HFFc6 (cell line): Measurements from ENCODE around the gene TNS3. TPM values are rescaled to one million over a fixed set of nuclear protein-coding genes. Genes with fewer than 3 reads are reported as not detected.
A peak's percentile ranks its signal among the peaks of the same experiment; 100 is the strongest.
"Not testable (repeated sequence)": the region's sequence is repeated elsewhere in the genome, so short reads cannot be mapped to it uniquely, and the experiment has no call there.

ENCODE experiments used
- DNase-seq: peaks from one replicate; pipeline ENCODE4 v3.0.0-alpha.2; 2018
- H3K27ac Mint-ChIP-seq: 2 replicates; pipeline ENCODE4 v1.8.0; 2020; ENCODE audit warnings: mild to moderate bottlenecking, mixed read lengths
- H3K27me3 Mint-ChIP-seq: 2 replicates; pipeline ENCODE4 v1.8.0; 2021; ENCODE audit warnings: mild to moderate bottlenecking, moderate library complexity, mixed read lengths; ENCODE audit not compliant: insufficient read depth
- H3K36me3 Mint-ChIP-seq: 2 replicates; pipeline ENCODE4 v1.8.0; 2021; ENCODE audit warnings: low read depth, mixed read lengths
- H3K4me1 Mint-ChIP-seq: 2 replicates; pipeline ENCODE4 v1.8.0; 2020; ENCODE audit warnings: low read depth, mixed read lengths
- H3K4me3 Mint-ChIP-seq: 2 replicates; pipeline ENCODE4 v1.8.0; 2020; ENCODE audit warnings: mild to moderate bottlenecking, moderate library complexity, mixed read lengths
- H3K9me3 Mint-ChIP-seq: 2 replicates; pipeline ENCODE4 v1.8.0; 2020; ENCODE audit warnings: mild to moderate bottlenecking, mixed read lengths
- CTCF ChIP-seq: fragments of 200-600 bp; sonication (generic); IDR thresholded peaks from 2 replicates; pipeline ENCODE4 v1.5.0; 2021; ENCODE audit warnings: antibody characterized with exemption, mild to moderate bottlenecking
- total RNA-seq, 6 experiments: library from RNA; stranded (reverse); fragmentation: NEBNext Ultra II Directional; extraction: Animal tissue kit (Norgen Biotek cat#: 25700); gene quantifications; 2 replicates in 1 of 6; 3 replicates in 5 of 6; pipeline ENCODE4 v1.2.3, GENCODE V29; 2021

Gene TNS3
- total RNA-seq, 6 experiments from 2014 or later: 50.8 to 77.0 (median 67.8) TPM

GRCh38 chr7:47609803-47610452 lies 28.0 kb upstream of the TNS3 start:
- H3K27me3 Mint-ChIP-seq: no peaks in the 10 kb centered on the region; the same call in 1 of the 2 replicates
- H3K4me1 Mint-ChIP-seq: peaks cover 43% of the 10 kb centered on the region
- H3K36me3 Mint-ChIP-seq: no peaks in the 10 kb centered on the region
- TF ChIP-seq CTCF: no peak
- H3K27ac Mint-ChIP-seq: peak overlapping the region; percentile 61
- no peak overlapping the region for H3K4me3 Mint-ChIP-seq
- DNase-seq: peak; percentile 50
- no peaks in the 10 kb centered on the region for H3K9me3 Mint-ChIP-seq

GRCh38 chr7:47606593-47607046 lies 24.7 kb upstream of the TNS3 start:
- not testable (repeated sequence) for H3K36me3 Mint-ChIP-seq, H3K9me3 Mint-ChIP-seq, H3K27me3 Mint-ChIP-seq, H3K4me3 Mint-ChIP-seq, DNase-seq
- peaks cover 60% of the 10 kb centered on the region for H3K4me1 Mint-ChIP-seq
- H3K27ac Mint-ChIP-seq: peak overlapping the region; percentile 78; the same call in 1 of the 2 replicates

- Mint-ChIP-seq H3K36me3 (no peaks in the 10 kb centered on the region), H3K27me3 (no peaks in the 10 kb centered on the region), H3K9me3 (no peaks in the 10 kb centered on the region), H3K4me3 (no peak overlapping the region), H3K27ac (peak overlapping the region; percentile 78), H3K4me1 (peaks cover 61% of the 10 kb centered on the region)
- no peak for DNase-seq
- no peak for TF ChIP-seq CTCF
Observed at GRCh38 chr7:47605816-47606575, 24.1 kb upstream of the TNS3 start.

- Mint-ChIP-seq H3K9me3 (no peaks in the 10 kb centered on the region), H3K36me3 (no peaks in the 10 kb centered on the region), H3K4me1 (peaks cover 61% of the 10 kb centered on the region), H3K27ac (peak overlapping the region; percentile 78), H3K27me3 (no peaks in the 10 kb centered on the region), H3K4me3 (peak overlapping the region; percentile 59)
- no peak for DNase-seq
- no peak for TF ChIP-seq CTCF
Observed at GRCh38 chr7:47604496-47604890, 22.6 kb upstream of the TNS3 start.

- H3K27me3 Mint-ChIP-seq, DNase-seq, H3K36me3 Mint-ChIP-seq, H3K9me3 Mint-ChIP-seq: not testable (repeated sequence)
- Mint-ChIP-seq H3K4me1 (peaks cover 67% of the 10 kb centered on the region), H3K4me3 (peak overlapping the region; percentile 59; the same call in 1 of the 2 replicates), H3K27ac (peak overlapping the region; percentile 78)
Observed at GRCh38 chr7:47603514-47604255, 21.8 kb upstream of the TNS3 start.

GRCh38 chr7:47602272-47603004 lies 20.5 kb upstream of the TNS3 start:
- DNase-seq: no peak
- H3K27ac Mint-ChIP-seq: peak overlapping the region; percentile 95
- H3K4me3 Mint-ChIP-seq: peak overlapping the region; percentile 74; the same call in 1 of the 2 replicates
- no peak for TF ChIP-seq CTCF
- H3K9me3 Mint-ChIP-seq: peaks cover 4% of the 10 kb centered on the region; the same call in 1 of the 2 replicates
- no peaks in the 10 kb centered on the region; the same call in 1 of the 2 replicates for H3K27me3 Mint-ChIP-seq
- peaks cover 7% of the 10 kb centered on the region; the same call in 1 of the 2 replicates for H3K36me3 Mint-ChIP-seq
- peaks cover 68% of the 10 kb centered on the region for H3K4me1 Mint-ChIP-seq
